A549 (cell line): Measurements from ENCODE around the gene SCAP. TPM values are rescaled to one million over a fixed set of nuclear protein-coding genes. Genes with fewer than 3 reads are reported as not detected.
"Not testable (repeated sequence)": the region's sequence is repeated elsewhere in the genome, so short reads cannot be mapped to it uniquely, and the experiment has no call there.

ENCODE experiments used
- ATAC-seq, 2 experiments: fragments of 200-7000 bp in 1 of 2; fragments of >200 bp in 1 of 2; cut with Nextera tagmentation in 1 of 2; cut with Tn5 transposase in 1 of 2; 3 replicates each; pipeline versions ENCODE4 v1.8.0 to v1.9.1; 2018 to 2020; ENCODE audit warnings: mild to moderate bottlenecking in 1 of 2, moderate library complexity in 1 of 2
- CTCF ChIA-PET: fragments of 300-600 bp; sonication (Branson Sonifier 250); formaldehyde crosslinking; extraction: SDS; loops from one replicate; lab custom pipeline; 2021; ENCODE audit warnings: antibody characterized with exemption, inconsistent platforms; lab: Yijun Ruan, JAX
- POLR2A ChIA-PET: fragments of 350-600 bp; formaldehyde crosslinking; extraction: SDS; loops from one replicate; lab custom pipeline; 2021; ENCODE audit warnings: antibody characterized with exemption, inconsistent platforms; lab: Yijun Ruan, JAX
- DNase-seq, 2 experiments: peaks; one replicate each; pipeline versions ENCODE4 v3.0.0 to v3.0.0-alpha.2; 2011 to 2016; ENCODE audit warnings: low read depth in 1 of 2, low spot score in 1 of 2
- FAIRE-seq: peaks from 2 replicates; lab custom pipeline; 2011; peaks lifted over from hg19 to GRCh38; lab: Jason Lieb, UNC
- H3K27ac ChIP-seq, 2 experiments: fragments of >200 bp; sonication (Bioruptor Twin); formaldehyde crosslinking; 3 replicates each; pipeline ENCODE4 v1.5.1; 2016 to 2017
- H3K4me1 ChIP-seq: fragments of >200 bp; sonication (Bioruptor Twin); formaldehyde crosslinking; 3 replicates; pipeline ENCODE4 v1.6.1; 2016
- H3K4me2 ChIP-seq: fragments of >200 bp; sonication (Bioruptor Twin); formaldehyde crosslinking; 3 replicates; pipeline ENCODE4 v1.6.1; 2016
- H3K4me3 ChIP-seq: fragments of >200 bp; sonication (Bioruptor Twin); formaldehyde crosslinking; 3 replicates; pipeline ENCODE4 v1.5.1; 2016
- H3K9me3 ChIP-seq: fragments of >200 bp; sonication (Bioruptor Twin); formaldehyde crosslinking; 3 replicates; pipeline ENCODE4 v1.6.1; 2016
- CBX8 ChIP-seq: fragments of 200-600 bp; sonication (generic); IDR thresholded peaks from 2 replicates; pipeline ENCODE4 v1.6.1; 2016
- CHD2 ChIP-seq: fragments of 150-350 bp; IDR thresholded peaks from 2 replicates; pipeline ENCODE4 v1.6.1; 2014; ENCODE audit warnings: low read length; ENCODE audit not compliant: partially characterized antibody
- EHMT2 ChIP-seq: fragments of 200-600 bp; sonication (generic); IDR thresholded peaks from 2 replicates; pipeline ENCODE4 v1.6.1; 2016; ENCODE audit warnings: antibody characterized with exemption, low read depth, mild to moderate bottlenecking, moderate library complexity
- FOSL2 ChIP-seq, 2 experiments: fragments of 450-650 bp in 1 of 2; fragments of >200 bp in 1 of 2; sonication (Bioruptor Twin) in 1 of 2; formaldehyde crosslinking; IDR thresholded peaks; 2 replicates each; pipeline versions ENCODE4 v1.5.0 to v1.6.1; 2016 to 2020; ENCODE audit warnings: mild to moderate bottlenecking in 1 of 2, moderate library complexity in 1 of 2
- HDAC2 ChIP-seq: fragments of 200-600 bp; sonication (generic); IDR thresholded peaks from 2 replicates; pipeline ENCODE4 v1.6.1; 2016
- KDM1A ChIP-seq: fragments of 200-600 bp; sonication (generic); IDR thresholded peaks from 2 replicates; pipeline ENCODE4 v1.6.1; 2016; ENCODE audit warnings: low read depth, mild to moderate bottlenecking
- KDM5A ChIP-seq: fragments of 200-600 bp; sonication (generic); IDR thresholded peaks from 2 replicates; pipeline ENCODE4 v1.6.1; 2016; ENCODE audit warnings: antibody characterized with exemption, mild to moderate bottlenecking
- MYC ChIP-seq: IDR thresholded peaks from 2 replicates; pipeline ENCODE4 v1.6.1; 2012; ENCODE audit warnings: mild to moderate bottlenecking, inconsistent platforms, low read length, improper control_type of control experiment, borderline replicate concordance
- NFE2L2 ChIP-seq: fragments of 150-350 bp; conservative IDR thresholded peaks from 2 replicates; pipeline ENCODE4 v1.6.1; 2014; ENCODE audit warnings: low read length
- NPAS2 ChIP-seq: fragments of 250-450 bp; sonication (Bioruptor Pico); IDR thresholded peaks from 2 replicates; pipeline ENCODE4 v1.8.0; 2022; ENCODE audit warnings: mild to moderate bottlenecking, moderate library complexity, borderline replicate concordance
- PHF8 ChIP-seq: fragments of 200-600 bp; sonication (generic); IDR thresholded peaks from 2 replicates; pipeline ENCODE4 v1.6.1; 2016; ENCODE audit warnings: low read depth, mild to moderate bottlenecking, antibody characterized with exemption, moderate library complexity, borderline replicate concordance
- POLR2AphosphoS2 ChIP-seq: conservative IDR thresholded peaks from 2 replicates; pipeline ENCODE4 v1.6.1; 2012; ENCODE audit warnings: low read length, improper control_type of control experiment, inconsistent platforms
- REST ChIP-seq: fragments of 200-600 bp; sonication (generic); IDR thresholded peaks from 2 replicates; pipeline ENCODE4 v1.6.1; 2016; ENCODE audit warnings: antibody characterized with exemption, mild to moderate bottlenecking, moderate library complexity
- TFCP2L1 ChIP-seq: fragments of 250-450 bp; sonication (Bioruptor Pico); IDR thresholded peaks from 2 replicates; pipeline ENCODE4 v1.5.0; 2021; ENCODE audit warnings: mild to moderate bottlenecking
- TP53 ChIP-seq: fragments of 250-450 bp; sonication (Bioruptor Pico); IDR thresholded peaks from 2 replicates; pipeline ENCODE4 v1.5.0; 2021; ENCODE audit warnings: mild to moderate bottlenecking, moderate library complexity
- ZFP36 ChIP-seq: fragments of 450-650 bp; IDR thresholded peaks from 2 replicates; pipeline ENCODE4 v1.6.1; 2014; ENCODE audit warnings: borderline replicate concordance; ENCODE audit not compliant: partially characterized antibody
- WGBS: methylation state at CpG from one replicate; pipeline ENCODE4 v1.1.6; 2017; ENCODE audit errors: missing lambda C conversion rate; 5-methylcytosine and 5-hydroxymethylcytosine counted together
- polyA plus RNA-seq, 4 experiments: library from polyadenylated mRNA; depleted of rRNA in 3 of 4; stranded (reverse); fragments of >200 nt; fragmentation: RNase III in 1 of 4; extraction: RNeasy Plus Mini Kit Qiagen cat#74134 plus additional on column Dnase treatment in 1 of 4; gene quantifications; 2 replicates in 3 of 4; 3 replicates in 1 of 4; pipeline ENCODE4 v1.2.3, GENCODE V29; 2011 to 2017

SCAP gene
- polyA plus RNA-seq, 2 of the 4 experiments (the other 2 are of a cell fraction) = 12.9 to 25.9 TPM

- ChIA-PET POLR2A (no interaction called here), CTCF (no interaction called here)
- H3K9me3 ChIP-seq = no peaks in the 10 kb centered on the region
- no peak overlapping the region for H3K4me3 ChIP-seq
- 100% methylated on average over 1 of the region's 1 CpG for WGBS
- H3K4me2 ChIP-seq = no peak overlapping the region
- FAIRE-seq (no peak), ATAC-seq (no peak), DNase-seq (no peak)
- H3K27ac ChIP-seq = no peak overlapping the region
- TF ChIP-seq HDAC2 = no peak
- no peak for TF ChIP-seq CBX8
- TF ChIP-seq MYC = no peak
- TF ChIP-seq POLR2AphosphoS2 = no peak
- TF ChIP-seq TP53 = no peak
- no peak for TF ChIP-seq KDM5A
- no peak for TF ChIP-seq PHF8
- TF ChIP-seq ZFP36 = no peak
- TF ChIP-seq CHD2 = no peak
- no peak for TF ChIP-seq REST
- H3K4me1 ChIP-seq = no peaks in the 10 kb centered on the region
Measured at GRCh38 chr3:47464588-47464987, 11.2 kb downstream of the SCAP start.

- POLR2A ChIA-PET, FAIRE-seq, H3K9me3 ChIP-seq, H3K4me2 ChIP-seq, DNase-seq, H3K4me3 ChIP-seq, H3K27ac ChIP-seq, ATAC-seq: not testable (repeated sequence)
- H3K4me1 ChIP-seq = peaks cover 13% of the 10 kb centered on the region
- CTCF ChIA-PET = interaction anchor here (1.2 kb wide), 1 partner anchor 38 kb away, joined by 3 read pairs; no protein-coding TSS in a partner anchor
- 90% methylated on average over 9 of the region's 9 CpGs for WGBS
Measured at GRCh38 chr3:47459534-47460085, 16.1 kb downstream of the SCAP start.

GRCh38 chr3:47456984-47457383 lies 18.8 kb downstream of the SCAP start:
- FAIRE-seq = no peak
- no peak for DNase-seq
- POLR2A ChIA-PET = no interaction called here
- H3K9me3 ChIP-seq = no peaks in the 10 kb centered on the region
- H3K27ac ChIP-seq = no peak overlapping the region
- H3K4me1 ChIP-seq = peaks cover 13% of the 10 kb centered on the region
- no peak for TF ChIP-seq NPAS2 (CRISPR knock-in tag)
- no peak for TF ChIP-seq TFCP2L1 (CRISPR knock-in tag)
- no peak for TF ChIP-seq FOSL2 (IDR thresholded peaks at IDR 0.05)
- TF ChIP-seq FOSL2 (CRISPR knock-in tag; IDR thresholded peaks at IDR 0.05) = no peak
- TF ChIP-seq NFE2L2 = no peak
- no peak for TF ChIP-seq KDM1A
- TF ChIP-seq EHMT2 = no peak
- CTCF ChIA-PET = interaction anchor here (1.2 to 1.7 kb wide), 3 partner anchors 18 to 36 kb away, joined by 3 to 4 read pairs (median 3); no protein-coding TSS in a partner anchor
- no peak overlapping the region for H3K4me3 ChIP-seq
- ATAC-seq = no peak
- H3K4me2 ChIP-seq = no peak overlapping the region
